ENCODE measurements around the gene C16orf95. TPM values are rescaled to one million over a fixed set of nuclear protein-coding genes. Genes with fewer than 3 reads are reported as not detected.

C16orf95 gene
- total and polyA plus RNA-seq, 2 of the 4 experiments (the other 2 are of a cell fraction), result 2.0 to 4.7 TPM

DNA sequence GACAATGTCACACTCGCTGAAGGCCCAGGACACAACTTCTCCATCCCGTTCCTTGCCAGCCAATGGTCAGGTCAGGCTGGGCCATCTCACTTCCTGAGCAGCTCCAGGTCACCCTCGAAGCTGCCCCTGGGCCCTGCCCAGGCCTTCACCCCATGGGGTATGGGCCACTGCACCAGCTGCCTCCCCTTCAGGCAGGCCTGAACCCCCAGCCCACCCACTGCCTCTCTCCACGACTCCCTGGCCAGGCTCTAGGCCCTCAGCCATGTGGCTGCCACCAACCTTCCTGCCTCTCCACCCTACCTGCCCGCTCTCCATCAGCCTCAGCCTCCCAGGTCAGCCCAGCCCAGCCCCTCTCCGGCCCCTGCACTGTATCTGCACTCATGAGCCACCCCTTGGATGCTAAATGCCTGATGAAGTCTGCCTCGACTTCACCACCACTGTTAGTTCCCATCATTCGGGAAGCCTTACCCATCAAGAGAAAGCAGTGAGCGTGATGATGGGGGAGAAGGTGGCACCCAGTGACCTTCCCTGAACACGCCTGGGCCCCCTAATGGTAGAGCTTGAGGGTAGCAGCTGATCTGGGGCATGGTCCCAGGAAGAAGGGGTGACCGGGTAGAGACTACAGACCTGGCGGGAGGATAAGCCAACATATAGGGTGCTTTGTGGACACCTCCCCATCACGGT lies 30.9 kb upstream of the C16orf95 start:
- ATAC-seq (ENCODE audit: low read depth) (no peak), DNase-seq (no peak)
- Histone ChIP-seq H4K91ac (ENCODE audit: insufficient read depth, low read depth, low read length) (no peak overlapping the region), H3K14ac (replicated peaks; ENCODE audit: low read depth, low read length) (no peak overlapping the region), H2AFZ (replicated peaks; ENCODE audit: low read length, poor library complexity) (no peak overlapping the region), H3K9me1 (ENCODE audit: insufficient read depth, low read length) (peaks cover 18% of the 10 kb centered on the region; the same call in 1 of the 2 replicates), H3K18ac (ENCODE audit: low read depth, low read length) (no peak overlapping the region), H3K36me3 (ENCODE audit: control insufficient read depth, insufficient read depth, low read length) (peaks cover 22% of the 10 kb centered on the region), H3K4me1 (ENCODE audit: control insufficient read depth, insufficient read depth, low read length) (peaks cover 4% of the 10 kb centered on the region; the same call in 1 of the 2 replicates), H3K4ac (ENCODE audit: low read depth, low read length) (no peak overlapping the region), H3K79me1 (ENCODE audit: low read depth in 1 of 2, low read length in 2 of 2) (peaks cover 7 to 43% of the 10 kb centered on the region in 2 experiments; a peak in 3 of 4 replicates), H3K9me3 (ENCODE audit: control insufficient read depth, insufficient read depth, low read length) (no peaks in the 10 kb centered on the region), H4K5ac (ENCODE audit: low read depth, low read length) (no peak overlapping the region), H2BK15ac (ENCODE audit: low read depth, low read length) (no peak overlapping the region), H3K4me2 (ENCODE audit: low read depth, low read length) (no peak overlapping the region), H2BK5ac (ENCODE audit: low read depth, low read length, poor library complexity, severe bottlenecking) (no peak overlapping the region), H3K23ac (ENCODE audit: low read depth, low read length) (no peak overlapping the region), H4K20me1 (ENCODE audit: insufficient read depth, low read length) (peaks cover 29% of the 10 kb centered on the region), H3K56ac (ENCODE audit: extremely low read depth, insufficient read depth, low read length) (no peak overlapping the region), H2BK120ac (ENCODE audit: low read depth, low read length) (no peak overlapping the region), H3K9ac (ENCODE audit: low read depth, low read length) (no peak overlapping the region), H2AK9ac (replicated peaks; ENCODE audit: low read depth, low read length, poor library complexity) (peak overlapping the region; percentile 9), H3K4me3 (ENCODE audit: insufficient read depth, low read depth, low read length) (no peak overlapping the region), H2AK5ac (ENCODE audit: low read depth, low read length) (no peak overlapping the region), H4K8ac (ENCODE audit: low read depth in 2 of 2, low read length in 2 of 2) (no peak overlapping the region), H3K27me3 (ENCODE audit: control insufficient read depth, insufficient read depth, low read length) (no peaks in the 10 kb centered on the region), H3K27ac (ENCODE audit: insufficient read depth, low read length) (no peak overlapping the region), H2BK20ac (ENCODE audit: low read depth, low read length) (no peak overlapping the region)
- BruUV-seq (replicated peaks), result no TSS peak
- 92% methylated on average over 4 of the region's 13 CpGs; no CpG with 5 or more reads in 1 of the 2 experiments for WGBS, 2 experiments (ENCODE audit: extremely low coverage in 2 of 2, insufficient read length in 1 of 2)
- dilution Hi-C loops (cut with HindIII; ENCODE audit: low sequenced_read_pairs, unreplicated experiment) (no loop called here), intact Hi-C loops (cut with micrococcal nuclease) (no loop called here), in situ Hi-C loops (cut with MboI; ENCODE audit: low sequenced_read_pairs) (no loop called here)
- ChIA-PET CTCF (no interaction called here), POLR2A (ENCODE audit: unreplicated experiment) (no interaction called here)
- TF ChIP-seq MAZ (IDR thresholded peaks at IDR 0.05; ENCODE audit: borderline replicate concordance, low read depth, low read length), result no peak
- no peak for TF ChIP-seq CHD1 (IDR thresholded peaks at IDR 0.05; ENCODE audit: low read depth, low read length)
- no peak for TF ChIP-seq SMC3 (IDR thresholded peaks at IDR 0.05; ENCODE audit: low read depth, low read length)
- no peak for TF ChIP-seq MAFK (IDR thresholded peaks at IDR 0.05; ENCODE audit: low read depth, low read length)
- TF ChIP-seq, protein P1, sequence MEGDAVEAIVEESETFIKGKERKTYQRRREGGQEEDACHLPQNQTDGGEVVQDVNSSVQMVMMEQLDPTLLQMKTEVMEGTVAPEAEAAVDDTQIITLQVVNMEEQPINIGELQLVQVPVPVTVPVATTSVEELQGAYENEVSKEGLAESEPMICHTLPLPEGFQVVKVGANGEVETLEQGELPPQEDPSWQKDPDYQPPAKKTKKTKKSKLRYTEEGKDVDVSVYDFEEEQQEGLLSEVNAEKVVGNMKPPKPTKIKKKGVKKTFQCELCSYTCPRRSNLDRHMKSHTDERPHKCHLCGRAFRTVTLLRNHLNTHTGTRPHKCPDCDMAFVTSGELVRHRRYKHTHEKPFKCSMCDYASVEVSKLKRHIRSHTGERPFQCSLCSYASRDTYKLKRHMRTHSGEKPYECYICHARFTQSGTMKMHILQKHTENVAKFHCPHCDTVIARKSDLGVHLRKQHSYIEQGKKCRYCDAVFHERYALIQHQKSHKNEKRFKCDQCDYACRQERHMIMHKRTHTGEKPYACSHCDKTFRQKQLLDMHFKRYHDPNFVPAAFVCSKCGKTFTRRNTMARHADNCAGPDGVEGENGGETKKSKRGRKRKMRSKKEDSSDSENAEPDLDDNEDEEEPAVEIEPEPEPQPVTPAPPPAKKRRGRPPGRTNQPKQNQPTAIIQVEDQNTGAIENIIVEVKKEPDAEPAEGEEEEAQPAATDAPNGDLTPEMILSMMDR (conservative IDR thresholded peaks at IDR 0.05; ENCODE audit: low read depth, low read length), result no peak
- no peak for TF ChIP-seq RCOR1 (IDR thresholded peaks at IDR 0.05; ENCODE audit: insufficient replicate concordance, low read length)
- no peak for TF ChIP-seq FOS (IDR thresholded peaks at IDR 0.05; ENCODE audit: low read depth, low read length)
- TF ChIP-seq, protein P2, sequence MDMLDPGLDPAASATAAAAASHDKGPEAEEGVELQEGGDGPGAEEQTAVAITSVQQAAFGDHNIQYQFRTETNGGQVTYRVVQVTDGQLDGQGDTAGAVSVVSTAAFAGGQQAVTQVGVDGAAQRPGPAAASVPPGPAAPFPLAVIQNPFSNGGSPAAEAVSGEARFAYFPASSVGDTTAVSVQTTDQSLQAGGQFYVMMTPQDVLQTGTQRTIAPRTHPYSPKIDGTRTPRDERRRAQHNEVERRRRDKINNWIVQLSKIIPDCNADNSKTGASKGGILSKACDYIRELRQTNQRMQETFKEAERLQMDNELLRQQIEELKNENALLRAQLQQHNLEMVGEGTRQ (IDR thresholded peaks at IDR 0.05; ENCODE audit: low read depth, low read length), result no peak
- no peak for TF ChIP-seq POLR2A (IDR thresholded peaks at IDR 0.05; ENCODE audit: low read depth, low read length)

Measured in IMR-90 (cell line).